Fibroblast of skin of right biceps (primary cell): ENCODE data around the gene RBM39.

Experiments
- DNase-seq: peaks from one replicate; pipeline ENCODE4 v3.0.0-alpha.2; 2013

The RBM39 gene

GRCh38 chr20:35665949-35666288 lies 76.1 kb downstream of the RBM39 start:
- DNase-seq: no peak

- DNase-seq: peak; percentile 93
These were observed 77.4 kb downstream of the RBM39 start, which contains the start of the genes CPNE1 and RBM12 for GRCh38 chr20:35664466-35665206. CPNE1 (minus strand) TSS chr20:35664900; CDS start chr20:35632923, 31,977 bp downstream. RBM12 (minus strand) TSS chr20:35664900; CDS start chr20:35655322, 9,578 bp downstream.

- peak; percentile 40 for DNase-seq
These were observed 78.3 kb downstream of the RBM39 start for GRCh38 chr20:35663516-35664465.

- no peak for DNase-seq
These were observed 79.5 kb downstream of the RBM39 start for GRCh38 chr20:35662551-35662950.

GRCh38 chr20:35661908-35662307 lies 80.2 kb downstream of the RBM39 start:
- no peak for DNase-seq

- DNase-seq: peak; percentile 21
These were observed 81.0 kb downstream of the RBM39 start for GRCh38 chr20:35661053-35661452.

GRCh38 chr20:35660122-35660937 lies 81.7 kb downstream of the RBM39 start:
- no peak for DNase-seq

GRCh38 chr20:35657271-35657670 lies 84.8 kb downstream of the RBM39 start:
- DNase-seq: no peak

- DNase-seq: no peak
These were observed 87.6 kb downstream of the RBM39 start for GRCh38 chr20:35654415-35654814.

GRCh38 chr20:35653893-35654292 lies 88.2 kb downstream of the RBM39 start:
- DNase-seq: no peak
